TTC549 (cell line): ENCODE results near the gene ATP9B.

Experiments
- FAIRE-seq: peaks from 2 replicates; lab custom pipeline; 2012; peaks lifted over from hg19 to GRCh38; lab: Jason Lieb, UNC

Gene ATP9B

DNA sequence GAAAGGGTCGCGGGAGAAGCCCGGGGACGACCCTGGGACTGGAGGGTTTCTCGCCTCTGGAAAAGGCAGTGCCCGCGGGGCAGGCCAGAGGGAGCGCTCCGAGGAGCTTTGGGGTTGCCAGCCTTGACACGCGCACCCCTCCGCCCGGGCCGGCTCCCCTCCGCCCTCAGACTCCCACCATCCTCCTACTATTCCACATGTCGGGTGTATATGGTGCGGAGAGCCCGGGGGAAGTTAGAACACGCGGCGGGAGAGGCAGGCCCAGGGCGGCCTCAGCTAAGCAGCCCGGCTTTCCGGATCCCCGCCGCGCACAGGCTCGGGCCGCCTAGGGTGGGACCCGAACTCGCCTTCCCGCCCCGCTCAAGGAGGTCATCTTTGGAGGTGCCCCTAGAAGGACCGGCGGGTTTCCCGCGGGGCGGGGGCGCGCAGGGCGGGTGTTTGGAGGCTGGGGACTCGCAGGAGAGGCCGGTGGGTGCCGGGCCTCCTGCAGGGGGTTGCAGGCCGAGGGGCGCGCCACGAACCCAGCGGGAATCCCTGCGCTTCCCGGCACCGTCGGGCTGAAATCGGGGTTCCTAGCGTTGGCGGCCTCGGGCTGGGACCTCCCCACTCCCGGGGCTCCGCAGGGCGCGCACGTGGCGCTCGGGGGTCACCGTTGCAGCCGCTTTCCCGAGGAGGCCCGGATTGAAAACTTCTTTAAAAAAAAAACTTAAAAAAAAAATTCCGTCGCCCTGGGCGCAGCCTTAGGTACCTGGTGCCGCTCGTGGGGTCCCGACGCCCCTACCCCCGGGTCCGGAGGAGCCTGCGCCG lies 330.3 kb downstream of the ATP9B start:
- FAIRE-seq, result no peak

- no peak for FAIRE-seq
These were observed 330.9 kb downstream of the ATP9B start for GRCh38 chr18:79400091-79400590.

GRCh38 chr18:79400591-79401381 lies 331.6 kb downstream of the ATP9B start:
- no peak for FAIRE-seq

DNA sequence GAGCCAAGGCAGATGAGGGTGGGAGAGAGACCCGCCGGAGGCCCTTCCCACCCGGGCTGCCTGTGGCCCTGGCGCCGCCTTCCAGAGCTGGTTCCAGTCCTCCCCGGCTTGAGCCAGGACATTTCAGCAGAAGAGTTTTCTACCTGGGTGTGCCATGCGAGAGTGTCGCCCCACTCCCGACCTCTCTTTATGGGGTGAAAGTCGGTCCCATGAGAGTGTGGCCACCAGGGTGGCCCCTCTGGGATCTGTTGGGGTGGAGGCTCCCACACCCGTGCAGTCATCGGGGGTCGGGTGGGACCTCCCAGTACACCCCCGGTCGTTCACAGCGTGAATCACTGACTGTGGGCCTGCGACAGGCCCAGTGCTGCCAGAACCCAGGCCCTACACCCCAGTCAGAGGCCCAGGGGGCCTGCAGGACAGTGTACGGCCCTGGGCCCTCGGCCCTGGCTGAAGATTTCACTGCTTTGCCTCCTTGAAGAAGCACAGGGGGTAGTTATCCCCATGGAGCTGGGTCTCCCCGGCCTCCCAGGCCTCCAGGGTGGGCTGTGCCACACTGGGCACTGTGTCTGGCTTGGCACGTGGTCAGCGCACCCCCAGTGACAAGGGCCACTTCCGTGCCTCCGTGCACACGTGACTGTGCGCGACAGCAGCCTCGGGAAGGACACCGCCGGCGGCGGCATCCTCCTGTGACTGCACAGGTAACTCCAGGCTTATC lies 332.5 kb downstream of the ATP9B start:
- no peak for FAIRE-seq

DNA sequence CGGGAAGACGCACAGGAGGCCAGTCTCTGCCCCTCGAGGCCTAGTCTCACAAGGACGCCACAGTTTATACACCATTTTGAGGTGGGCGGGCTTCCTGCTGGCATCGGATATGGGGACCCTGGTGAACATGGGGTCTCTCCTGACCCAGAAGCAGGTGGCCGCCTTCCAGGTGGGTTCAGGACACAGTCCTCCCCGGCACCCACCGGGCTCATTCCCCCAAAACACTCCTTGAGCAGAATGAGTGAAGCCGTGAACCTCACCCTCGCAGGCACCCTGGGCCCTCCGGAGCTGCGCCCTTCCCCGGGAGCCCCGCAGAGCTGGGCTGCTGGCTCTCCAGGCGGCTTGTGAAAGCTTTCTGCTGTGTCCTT lies 333.0 kb downstream of the ATP9B start:
- FAIRE-seq, result no peak

GRCh38 chr18:79402977-79403722 lies 334.0 kb downstream of the ATP9B start:
- FAIRE-seq, result no peak

GRCh38 chr18:79403723-79404566 lies 334.8 kb downstream of the ATP9B start:
- no peak for FAIRE-seq

DNA sequence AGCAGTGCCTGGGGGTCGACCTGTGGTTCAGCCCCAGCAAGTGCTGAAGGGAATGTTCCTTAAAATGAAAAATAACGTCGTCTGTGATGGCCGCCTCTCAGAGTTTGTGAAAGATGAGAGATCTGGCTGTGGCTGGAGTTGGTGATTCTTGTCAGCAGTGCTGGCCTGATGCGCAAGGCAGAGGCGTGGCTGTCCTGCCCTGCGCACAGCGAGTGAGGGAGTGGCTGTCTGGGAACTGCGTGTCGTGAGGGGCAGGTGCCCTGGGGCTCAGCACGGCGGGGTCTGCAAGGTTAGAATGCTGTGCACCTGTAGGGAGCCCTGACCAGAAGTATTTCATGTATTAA lies 335.3 kb downstream of the ATP9B start:
- FAIRE-seq, result no peak

DNA sequence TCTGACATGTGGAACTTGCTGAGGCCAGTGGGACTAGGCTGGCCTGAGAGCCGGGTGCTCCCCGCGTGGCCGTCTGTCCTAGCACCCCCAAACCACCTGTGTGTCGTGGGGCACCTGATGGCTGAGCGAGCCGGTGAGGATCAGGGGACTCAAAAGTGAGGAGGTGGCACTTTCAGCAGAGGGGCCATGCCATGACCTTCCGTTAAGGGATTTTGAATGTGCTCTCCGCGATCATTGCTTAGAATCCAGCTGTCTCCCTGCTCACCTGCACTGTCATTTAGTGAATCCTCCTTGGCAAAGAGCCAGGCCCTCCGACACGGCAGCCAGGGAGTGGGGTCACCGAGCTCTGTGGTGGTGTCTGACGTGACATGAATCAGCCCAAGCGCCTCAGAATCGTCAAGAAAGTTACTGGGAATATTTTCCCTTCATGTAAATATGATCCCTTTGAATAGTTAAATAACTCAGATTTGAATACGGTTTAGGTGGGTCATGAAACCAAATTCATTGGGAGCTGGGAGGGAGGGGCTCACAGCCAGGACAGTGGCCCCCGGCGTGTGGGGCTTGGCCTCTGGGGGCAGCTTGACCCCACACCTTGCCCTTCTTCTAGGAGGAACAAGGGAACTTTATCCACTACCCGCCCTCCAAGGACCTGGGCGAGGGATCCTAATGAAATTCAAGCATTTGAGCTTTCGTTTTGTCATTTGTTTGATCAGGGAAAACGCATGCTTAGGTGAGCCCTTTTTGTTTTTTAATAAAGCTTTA lies 336.0 kb downstream of the ATP9B start:
- no peak for FAIRE-seq

DNA sequence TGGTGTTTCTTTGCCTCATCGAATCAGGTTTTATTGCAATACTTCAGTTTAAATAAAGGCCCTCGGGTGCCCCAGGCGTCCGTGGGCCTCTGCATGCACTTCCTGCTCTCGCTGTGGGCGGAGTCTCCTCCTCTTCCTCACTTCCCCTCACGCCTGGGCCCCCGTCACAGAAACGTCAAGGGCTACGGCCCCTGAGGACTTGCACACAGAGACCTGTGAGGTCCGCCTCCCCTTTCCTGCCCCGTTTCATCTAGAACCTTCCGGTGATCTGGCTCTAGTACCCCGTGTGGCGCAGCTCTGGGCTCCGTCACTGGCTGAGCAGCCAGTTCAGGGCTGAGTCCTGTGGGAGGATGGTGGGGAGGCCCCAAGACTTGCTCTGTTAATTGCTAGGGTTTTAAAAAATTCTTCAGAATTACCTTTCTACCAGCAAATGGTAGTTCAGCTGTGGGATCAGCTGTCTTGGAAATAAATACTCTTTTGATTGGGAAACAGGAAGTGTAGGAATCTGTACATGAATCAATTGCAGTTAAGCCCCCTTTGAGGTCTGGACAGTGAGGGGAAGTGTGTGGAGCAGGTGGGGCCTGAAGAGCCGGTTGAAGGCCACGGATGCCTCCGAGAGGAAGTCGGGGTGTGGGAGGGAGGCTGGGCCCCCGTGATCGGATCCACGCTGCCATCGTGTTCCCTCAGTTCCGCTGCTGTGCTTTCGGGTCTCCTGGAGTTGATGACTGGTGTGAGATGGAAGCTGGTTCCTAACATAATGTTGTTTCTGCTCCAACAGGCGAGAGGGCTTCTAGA lies 336.8 kb downstream of the ATP9B start:
- FAIRE-seq, result no peak

DNA sequence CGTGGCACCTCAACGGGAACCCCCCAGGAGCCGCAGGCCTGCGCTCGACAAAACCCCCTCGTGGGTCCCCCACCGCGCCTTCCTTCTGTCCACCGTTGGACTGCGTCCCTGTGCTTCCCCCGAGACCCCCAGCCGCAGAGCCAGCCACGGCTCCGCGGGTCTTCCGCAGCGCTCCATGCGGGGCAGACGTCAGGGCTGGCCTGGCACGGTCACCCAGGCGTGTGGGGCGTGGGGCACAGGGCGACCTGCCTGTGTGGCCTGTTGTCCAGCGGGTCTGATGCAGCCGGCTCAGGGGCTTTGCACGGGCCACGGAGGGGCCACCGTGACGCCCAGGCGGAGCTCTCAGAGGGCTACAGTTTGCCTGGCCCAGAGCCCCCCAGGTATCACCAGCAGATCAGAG lies 337.5 kb downstream of the ATP9B start:
- no peak for FAIRE-seq

GRCh38 chr18:79409313-79409712 lies 340.1 kb downstream of the ATP9B start:
- no peak for FAIRE-seq

DNA sequence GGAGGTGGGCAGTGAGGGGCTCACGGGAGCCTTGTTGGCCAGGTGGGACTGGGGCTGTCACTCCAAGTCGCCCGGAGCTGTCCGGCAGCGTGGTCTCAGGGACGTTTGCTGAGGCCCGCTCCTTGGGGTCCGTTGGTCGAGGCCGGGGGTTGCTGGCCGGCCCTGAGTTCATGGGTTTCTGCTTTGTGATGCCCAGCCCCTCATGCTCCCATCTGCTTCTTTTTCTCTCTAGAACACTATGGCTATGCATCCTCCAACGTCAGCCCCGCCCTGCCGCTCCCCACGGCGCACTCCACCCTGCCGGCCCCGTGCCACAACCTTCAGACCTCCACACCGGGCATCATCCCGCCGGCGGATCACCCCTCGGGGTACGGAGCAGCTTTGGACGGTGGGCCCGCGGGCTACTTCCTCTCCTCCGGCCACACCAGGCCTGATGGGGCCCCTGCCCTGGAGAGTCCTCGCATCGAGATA lies 341.0 kb downstream of the ATP9B start:
- no peak for FAIRE-seq

- no peak for FAIRE-seq
These were observed 341.8 kb downstream of the ATP9B start for GRCh38 chr18:79410731-79411613.

DNA sequence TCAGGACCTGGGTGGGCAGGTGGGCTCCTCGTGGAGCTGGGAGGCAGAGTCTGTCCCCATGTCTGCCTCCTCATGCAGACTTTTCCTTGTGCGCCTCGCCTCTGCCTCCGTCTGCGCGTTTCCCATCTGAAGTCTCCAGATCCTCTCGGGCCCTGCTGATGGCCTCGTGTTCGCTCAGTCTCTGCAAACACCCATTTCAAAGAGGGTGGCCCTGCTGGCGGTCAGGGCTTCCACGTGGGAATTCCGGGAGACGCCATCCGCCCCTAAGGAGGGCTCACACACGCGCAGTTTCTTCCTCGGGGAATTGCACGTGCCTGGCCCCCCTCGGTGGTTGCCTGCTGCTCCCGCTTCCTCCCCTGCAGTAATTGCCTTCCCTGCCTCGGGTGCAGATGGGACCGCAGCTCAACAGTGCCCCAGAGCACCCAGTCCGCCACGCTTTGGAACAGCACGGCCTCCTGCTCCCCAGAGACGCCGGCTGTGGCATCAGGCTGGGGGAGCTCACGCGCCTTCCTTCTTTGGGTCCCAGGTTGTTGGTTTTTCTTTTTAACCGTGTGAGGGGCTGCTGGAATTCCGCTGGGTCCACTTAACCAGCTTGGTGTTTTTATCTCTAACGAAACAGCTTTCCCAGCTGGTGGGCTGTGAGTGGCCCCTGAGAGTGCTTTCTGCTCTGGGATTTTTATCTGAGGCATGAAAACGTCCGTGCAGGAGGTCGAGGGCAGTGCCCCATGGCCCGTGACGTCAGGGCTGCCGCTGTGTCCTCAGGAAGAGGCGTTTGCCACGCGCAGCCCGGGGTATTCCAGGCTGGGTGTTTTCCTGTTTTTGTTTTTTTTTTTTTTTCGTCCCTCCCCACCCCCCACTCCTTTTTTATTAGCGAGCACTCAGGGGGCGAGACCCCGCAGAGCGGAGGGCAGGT lies 342.7 kb downstream of the ATP9B start:
- no peak for FAIRE-seq

DNA sequence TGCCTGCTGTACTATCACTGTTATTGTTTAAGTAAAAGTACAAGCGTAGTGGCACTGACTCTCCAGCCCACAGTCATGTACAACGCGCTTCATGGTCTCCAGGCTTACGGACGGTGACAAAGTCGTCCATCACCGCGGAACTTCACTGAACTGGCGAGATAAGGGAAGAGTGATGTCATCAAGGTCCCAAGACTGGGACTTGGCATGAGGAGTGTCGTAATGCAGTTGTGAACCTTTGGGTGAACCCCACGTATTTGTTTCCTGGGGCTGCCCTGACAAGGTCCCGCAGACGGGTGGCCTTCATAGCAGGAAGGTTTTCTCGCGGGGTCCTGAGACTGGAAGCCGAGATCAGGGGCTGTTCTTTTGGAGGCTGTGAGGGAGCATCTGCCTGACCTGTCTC lies 343.8 kb downstream of the ATP9B start:
- FAIRE-seq, result no peak

DNA sequence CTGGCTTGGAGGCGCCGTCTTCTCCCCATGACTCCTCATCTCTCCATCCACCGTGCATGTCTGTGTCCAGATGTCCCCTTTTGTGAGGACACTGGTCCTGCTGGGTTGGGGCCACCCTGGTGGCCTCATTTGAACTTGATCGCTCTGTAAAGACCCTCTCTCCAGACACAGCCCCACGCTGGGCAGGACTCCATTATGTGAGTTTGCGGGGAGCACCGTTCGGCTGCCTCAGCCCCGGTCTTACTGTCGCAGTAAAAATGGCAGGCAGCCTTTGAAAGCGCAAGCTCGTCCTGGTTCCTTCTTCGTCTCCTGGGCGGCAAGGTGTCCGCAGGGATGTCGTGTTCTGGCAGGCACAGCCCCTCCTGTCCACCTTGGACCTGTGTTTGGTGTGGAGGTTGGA lies 344.2 kb downstream of the ATP9B start:
- no peak for FAIRE-seq
